GM20000 (cell line): ENCODE measurements around the gene NAP1L5.

Source experiments
- DNase-seq: peaks from one replicate; pipeline ENCODE4 v3.0.0; 2012; ENCODE audit warnings: low spot score
- TF ChIP-seq, protein P1 (sequence below): IDR thresholded peaks from 2 replicates; pipeline ENCODE4 v1.5.1; 2012; ENCODE audit warnings: mild to moderate bottlenecking, control low read depth; ENCODE audit errors: extremely low read depth, missing control alignments

The NAP1L5 gene

DNA sequence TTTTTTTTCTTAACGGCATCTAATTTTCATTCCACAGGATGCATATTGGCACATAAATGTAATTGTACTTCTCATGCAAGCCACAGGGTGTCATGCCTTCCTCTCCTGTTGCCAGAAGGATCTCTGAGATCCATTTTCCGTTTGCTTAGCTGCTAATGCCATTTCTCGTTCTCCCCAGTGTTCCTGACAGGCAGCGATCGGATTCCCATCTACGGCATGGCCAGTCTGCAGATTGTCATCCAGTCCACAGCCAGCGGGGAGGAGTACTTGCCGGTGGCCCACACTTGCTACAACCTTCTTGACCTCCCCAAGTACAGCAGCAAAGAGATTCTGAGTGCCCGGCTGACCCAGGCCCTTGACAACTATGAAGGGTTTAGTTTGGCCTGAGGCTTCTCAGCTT is 8.9 kb upstream of the NAP1L5 start:
- TF ChIP-seq, protein P1, sequence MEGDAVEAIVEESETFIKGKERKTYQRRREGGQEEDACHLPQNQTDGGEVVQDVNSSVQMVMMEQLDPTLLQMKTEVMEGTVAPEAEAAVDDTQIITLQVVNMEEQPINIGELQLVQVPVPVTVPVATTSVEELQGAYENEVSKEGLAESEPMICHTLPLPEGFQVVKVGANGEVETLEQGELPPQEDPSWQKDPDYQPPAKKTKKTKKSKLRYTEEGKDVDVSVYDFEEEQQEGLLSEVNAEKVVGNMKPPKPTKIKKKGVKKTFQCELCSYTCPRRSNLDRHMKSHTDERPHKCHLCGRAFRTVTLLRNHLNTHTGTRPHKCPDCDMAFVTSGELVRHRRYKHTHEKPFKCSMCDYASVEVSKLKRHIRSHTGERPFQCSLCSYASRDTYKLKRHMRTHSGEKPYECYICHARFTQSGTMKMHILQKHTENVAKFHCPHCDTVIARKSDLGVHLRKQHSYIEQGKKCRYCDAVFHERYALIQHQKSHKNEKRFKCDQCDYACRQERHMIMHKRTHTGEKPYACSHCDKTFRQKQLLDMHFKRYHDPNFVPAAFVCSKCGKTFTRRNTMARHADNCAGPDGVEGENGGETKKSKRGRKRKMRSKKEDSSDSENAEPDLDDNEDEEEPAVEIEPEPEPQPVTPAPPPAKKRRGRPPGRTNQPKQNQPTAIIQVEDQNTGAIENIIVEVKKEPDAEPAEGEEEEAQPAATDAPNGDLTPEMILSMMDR: no peak
- no peak for DNase-seq

DNA sequence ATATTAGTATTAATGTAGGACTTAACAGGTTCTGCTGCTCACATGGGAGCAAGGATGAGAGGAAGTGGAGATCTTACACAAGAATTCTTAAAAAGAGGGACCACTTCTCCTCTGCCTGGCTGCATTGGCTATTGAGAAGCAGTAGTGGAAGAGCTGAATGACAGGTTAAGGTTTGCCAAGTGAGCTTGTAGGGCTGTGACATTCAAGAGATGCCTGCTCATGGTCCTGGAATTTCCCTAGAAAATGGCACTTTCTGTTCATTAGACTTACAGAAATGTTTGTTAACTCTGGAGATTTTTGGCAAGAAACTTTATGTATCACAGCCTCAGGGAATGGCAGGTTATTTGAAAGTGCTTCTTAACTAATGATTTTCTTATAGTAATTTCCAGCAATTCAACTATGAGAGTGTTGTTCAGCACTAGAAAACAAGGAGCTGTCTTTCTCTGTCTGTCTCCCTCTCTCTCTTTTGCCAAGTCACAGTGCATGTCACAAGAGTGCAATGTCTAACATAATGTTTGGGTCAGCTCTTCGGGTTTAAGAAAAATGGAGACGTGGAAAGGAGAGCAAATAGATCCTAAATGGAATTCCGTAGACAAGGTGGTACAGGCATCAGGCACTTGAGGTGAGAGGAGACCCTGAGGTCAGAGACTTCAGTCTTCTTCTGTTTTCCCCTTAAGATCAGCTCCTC is 8.3 kb upstream of the NAP1L5 start:
- TF ChIP-seq, protein P1: no peak
- no peak for DNase-seq

DNA sequence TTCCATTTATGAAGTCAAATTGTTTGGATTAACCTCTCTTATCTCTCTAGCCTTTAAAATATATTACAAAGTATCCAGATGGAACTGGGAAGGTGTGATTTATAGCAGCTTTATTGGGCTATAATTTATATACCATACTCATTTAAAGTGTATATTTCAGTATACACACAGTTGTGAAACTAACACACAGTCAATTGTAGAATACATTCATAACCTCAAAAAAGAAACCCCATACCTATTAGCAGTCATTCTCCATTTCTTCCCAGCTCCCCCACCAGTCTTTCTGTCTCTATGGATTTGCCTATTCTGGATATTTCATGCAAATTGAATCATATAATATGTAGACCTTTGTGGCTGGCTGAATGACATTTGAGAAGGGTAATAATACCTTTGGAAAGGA is 7.6 kb upstream of the NAP1L5 start:
- TF ChIP-seq, protein P1: no peak
- DNase-seq: no peak

DNA sequence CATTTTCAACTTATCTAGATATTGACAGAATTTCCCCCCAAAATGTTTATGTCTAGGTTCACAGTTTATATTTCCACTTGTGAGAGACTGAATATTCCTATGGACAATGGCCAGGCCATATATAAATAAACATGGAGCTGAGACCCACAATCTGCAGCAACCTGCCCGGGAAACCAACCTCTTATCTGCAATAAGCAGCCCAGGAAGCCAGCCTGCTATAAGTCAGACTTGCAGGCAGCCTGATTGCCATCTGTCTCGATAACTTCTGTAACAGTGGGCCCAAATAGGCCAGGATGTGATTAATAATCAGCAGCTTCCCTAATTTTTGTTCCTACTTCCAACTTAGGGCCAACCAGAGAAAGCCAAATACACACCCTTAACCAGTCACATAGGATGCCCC is 5.2 kb upstream of the NAP1L5 start:
- TF ChIP-seq, protein P1: no peak
- DNase-seq: no peak

DNA sequence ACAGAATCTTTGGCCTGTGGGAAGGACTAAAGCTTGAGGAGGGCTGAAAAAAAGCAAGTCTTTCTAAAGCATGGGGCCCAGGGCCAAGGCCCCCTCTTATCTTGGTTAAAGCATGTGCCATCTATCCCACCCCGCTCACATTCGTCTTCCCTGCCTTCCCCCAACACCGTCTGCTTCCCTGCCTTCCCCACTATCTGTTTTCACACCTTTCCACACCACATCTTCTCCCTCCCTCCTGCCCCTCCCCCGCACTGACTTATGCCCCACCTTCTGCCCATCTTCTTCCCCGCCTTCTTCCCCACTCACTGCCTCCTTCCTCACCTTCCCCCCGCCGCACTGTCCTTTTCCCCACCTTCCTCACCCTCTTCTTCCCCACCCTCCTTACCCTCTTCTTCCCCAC is 890 bp upstream of the NAP1L5 start:
- TF ChIP-seq, protein P1: no peak
- peak; percentile 9 for DNase-seq

DNA sequence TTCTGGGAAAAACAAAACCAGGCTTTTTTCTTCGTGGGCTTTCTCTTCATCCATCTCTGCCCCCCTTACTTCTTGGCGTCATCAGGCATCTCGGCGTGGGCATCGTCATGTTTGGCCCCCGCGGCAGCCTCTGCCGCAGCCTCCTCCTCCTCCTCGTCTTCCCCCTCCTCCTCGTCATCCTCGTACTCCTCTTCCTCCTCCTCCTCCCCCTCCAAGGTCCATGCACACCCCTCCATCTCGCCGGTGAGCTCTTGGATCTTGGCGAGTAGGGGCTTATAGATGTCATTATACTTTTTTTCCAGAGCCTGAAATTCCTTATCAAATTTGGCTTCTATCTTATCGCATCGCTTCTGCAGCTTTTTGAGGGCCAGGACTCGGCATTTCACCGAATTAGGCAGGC is 488 bp downstream of the NAP1L5 start:
- TF ChIP-seq, protein P1: no peak
- DNase-seq: no peak

DNA sequence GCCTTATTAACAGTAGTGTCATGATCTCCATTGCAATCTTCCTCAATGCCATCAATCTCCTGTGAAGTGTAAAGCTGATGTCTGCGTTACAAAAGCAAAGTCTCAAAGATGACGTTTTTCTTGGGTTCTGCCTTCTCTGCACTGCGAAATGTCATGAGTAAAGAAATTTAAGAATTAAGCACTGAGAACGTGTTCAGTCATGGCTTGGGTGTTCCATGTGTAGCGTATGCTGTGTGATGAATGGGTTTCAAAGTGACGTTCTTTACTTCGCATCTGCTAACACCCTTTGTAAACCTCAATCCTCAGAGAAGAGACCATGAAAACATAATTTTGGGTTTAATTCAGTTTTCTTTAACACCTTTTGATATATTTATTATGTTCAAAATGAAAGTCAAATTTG is 999 bp downstream of the NAP1L5 start:
- TF ChIP-seq, protein P1: no peak
- no peak for DNase-seq
